ENCODE measurements around the gene DLK1. TPM values are rescaled to one million over a fixed set of nuclear protein-coding genes. Genes with fewer than 3 reads are reported as not detected.

DLK1 gene
- total and polyA plus RNA-seq, 2 of the 13 experiments (the other 11 are each of a cell fraction or from before 2014, with no cell fraction given) = 95.5 to 312 TPM

GRCh38 chr14:100679707-100680438, 46.8 kb upstream of the DLK1 start (continued):
- TF ChIP-seq HINFP (CRISPR knock-in tag; IDR thresholded peaks at IDR 0.05; ENCODE audit: low read depth) (peak; percentile 83), ZNF432 (CRISPR knock-in tag; IDR thresholded peaks at IDR 0.05; ENCODE audit: borderline replicate concordance) (no peak), SMARCC2 (IDR thresholded peaks at IDR 0.05) (no peak), THAP9 (CRISPR knock-in tag; IDR thresholded peaks at IDR 0.05; ENCODE audit: borderline replicate concordance) (peak; percentile 55; the same call in 1 of the 2 replicates), TBX3 (IDR thresholded peaks at IDR 0.05; ENCODE audit: borderline replicate concordance) (no peak), FOXC1 (CRISPR knock-in tag; IDR thresholded peaks at IDR 0.05; ENCODE audit: borderline replicate concordance) (no peak), ARID3A (IDR thresholded peaks at IDR 0.05; ENCODE audit: low read depth, low read length) (no peak; the same call in 1 of the 2 replicates), CHD2 (IDR thresholded peaks at IDR 0.05; ENCODE audit: low read depth, low read length) (no peak), ZNF878 (CRISPR knock-in tag; IDR thresholded peaks at IDR 0.05) (peak; percentile 55; the same call in 1 of the 2 replicates), SNAI1 (CRISPR knock-in tag; IDR thresholded peaks at IDR 0.05; ENCODE audit: borderline replicate concordance) (no peak), ZNF660 (CRISPR knock-in tag; IDR thresholded peaks at IDR 0.05; ENCODE audit: borderline replicate concordance, low read depth) (no peak), EHMT2 (IDR thresholded peaks at IDR 0.05; ENCODE audit: borderline replicate concordance, low read depth, low read length) (no peak), SOX5 (CRISPR knock-in tag; IDR thresholded peaks at IDR 0.05; ENCODE audit: borderline replicate concordance) (peak; percentile 83; the same call in 1 of the 2 replicates), GLI4 (CRISPR knock-in tag; IDR thresholded peaks at IDR 0.05; ENCODE audit: borderline replicate concordance) (no peak), NR3C1 (CRISPR knock-in tag; IDR thresholded peaks at IDR 0.05) (no peak), MEIS2 (CRISPR knock-in tag; IDR thresholded peaks at IDR 0.05) (peak; percentile 79; the same call in 1 of the 2 replicates), ARID5B (CRISPR knock-in tag; IDR thresholded peaks at IDR 0.05) (peak; percentile 90), ARNT (IDR thresholded peaks at IDR 0.05) (no peak), MAFF (IDR thresholded peaks at IDR 0.05; ENCODE audit: low read depth, low read length) (peak; percentile 47; the same call in 1 of the 2 replicates), SRY (CRISPR knock-in tag; IDR thresholded peaks at IDR 0.05) (peak; percentile 66)
